HEK293 (cell line): ENCODE results near the gene FILIP1L.

Source experiments
- CTCF ChIA-PET: fragments of 350-600 bp; formaldehyde crosslinking; extraction: SDS; loops from one replicate; lab custom pipeline; 2021; ENCODE audit warnings: antibody characterized with exemption; lab: Yijun Ruan, JAX
- POLR2A ChIA-PET: fragments of 300-600 bp; formaldehyde crosslinking; extraction: SDS; loops from one replicate; lab custom pipeline; 2020; ENCODE audit warnings: antibody characterized with exemption, inconsistent platforms; lab: Yijun Ruan, JAX
- H3K27ac ChIP-seq: fragments of 200-500 bp; sonication (Bioruptor generic); 2 replicates; pipeline ENCODE4 v1.5.1; 2014; ENCODE audit warnings: low read depth, low read length, control low read depth, inconsistent platforms; ENCODE audit errors: extremely low read depth
- H3K36me3 ChIP-seq, 2 experiments: fragments of 200-500 bp in 1 of 2; sonication (Bioruptor generic) in 1 of 2; 1 replicate in 1 of 2; 2 replicates in 1 of 2; pipeline ENCODE4 v1.5.1; 2014 to 2017; ENCODE audit warnings: inconsistent platforms in 2 of 2, low read length in 2 of 2; ENCODE audit not compliant: control insufficient read depth in 2 of 2, insufficient read depth in 1 of 2
- H3K4me1 ChIP-seq: fragments of 200-500 bp; sonication (Bioruptor generic); 2 replicates; pipeline ENCODE4 v1.5.1; 2014; ENCODE audit warnings: mild to moderate bottlenecking, low read length, inconsistent platforms; ENCODE audit not compliant: control insufficient read depth, insufficient read depth
- H3K4me3 ChIP-seq: 2 replicates; pipeline ENCODE4 v1.5.1; 2011; ENCODE audit warnings: low read depth, mild to moderate bottlenecking, control low read depth, low read length, moderate library complexity
- H3K9me3 ChIP-seq: fragments of 200-500 bp; sonication (Bioruptor generic); 2 replicates; pipeline ENCODE4 v1.5.1; 2014; ENCODE audit warnings: low read depth, low read length, inconsistent platforms; ENCODE audit not compliant: control insufficient read depth, insufficient read depth
- GLI2 ChIP-seq: fragments of 450-650 bp; formaldehyde crosslinking; IDR thresholded peaks from 2 replicates; pipeline ENCODE4; 2017; ENCODE audit warnings: missing biosample characterization, missing genetic modification characterization, low read depth, borderline replicate concordance
- GLIS1 ChIP-seq: fragments of 450-650 bp; formaldehyde crosslinking; IDR thresholded peaks from 2 replicates; pipeline ENCODE4 v1.5.1; 2016; ENCODE audit warnings: missing biosample characterization, missing genetic modification characterization
- GLIS2 ChIP-seq: fragments of 450-650 bp; formaldehyde crosslinking; IDR thresholded peaks from 2 replicates; pipeline ENCODE4 v1.5.1; 2016; ENCODE audit warnings: missing biosample characterization, missing genetic modification characterization
- KLF16 ChIP-seq: fragments of 450-650 bp; formaldehyde crosslinking; IDR thresholded peaks from 2 replicates; pipeline ENCODE4 v1.5.1; 2017; ENCODE audit warnings: missing biosample characterization, missing genetic modification characterization
- OVOL3 ChIP-seq: fragments of 450-650 bp; formaldehyde crosslinking; IDR thresholded peaks from 2 replicates; pipeline ENCODE4 v1.5.1; 2016; ENCODE audit warnings: missing biosample characterization, missing genetic modification characterization
- PBX3 ChIP-seq: sonication (generic); formaldehyde crosslinking; IDR thresholded peaks from 2 replicates; pipeline ENCODE4 v1.8.1; 2022; ENCODE audit warnings: mild to moderate bottlenecking, moderate library complexity, missing genetic modification reagents
- RBAK ChIP-seq: fragments of 450-650 bp; formaldehyde crosslinking; IDR thresholded peaks from 2 replicates; pipeline ENCODE4 v1.5.1; 2016; ENCODE audit warnings: missing biosample characterization, missing genetic modification characterization
- YY2 ChIP-seq: fragments of 450-650 bp; formaldehyde crosslinking; IDR thresholded peaks from 2 replicates; pipeline ENCODE4 v1.5.1; 2016; ENCODE audit warnings: missing biosample characterization, missing genetic modification characterization
- ZBTB7A ChIP-seq: fragments of 450-650 bp; formaldehyde crosslinking; IDR thresholded peaks from 2 replicates; pipeline ENCODE4 v1.5.1; 2016; ENCODE audit warnings: low read depth, missing biosample characterization, missing genetic modification characterization
- ZEB2 ChIP-seq: fragments of 450-650 bp; formaldehyde crosslinking; IDR thresholded peaks from 2 replicates; pipeline ENCODE4 v1.5.1; 2016; ENCODE audit warnings: missing biosample characterization, missing genetic modification characterization
- ZFHX2 ChIP-seq: fragments of 450-650 bp; formaldehyde crosslinking; conservative IDR thresholded peaks from 2 replicates; pipeline ENCODE4 v1.5.1; 2016; ENCODE audit warnings: missing biosample characterization, missing genetic modification characterization
- ZIC2 ChIP-seq: fragments of 450-650 bp; formaldehyde crosslinking; IDR thresholded peaks from 2 replicates; pipeline ENCODE4 v1.5.1; 2016; ENCODE audit warnings: missing biosample characterization, missing genetic modification characterization
- ZNF148 ChIP-seq: fragments of 450-650 bp; formaldehyde crosslinking; IDR thresholded peaks from 2 replicates; pipeline ENCODE4 v1.5.0; 2017; ENCODE audit warnings: missing biosample characterization, missing genetic modification characterization, borderline replicate concordance
- ZNF155 ChIP-seq: fragments of 450-650 bp; formaldehyde crosslinking; IDR thresholded peaks from 2 replicates; pipeline ENCODE4 v1.5.1; 2016; ENCODE audit warnings: missing biosample characterization, missing genetic modification characterization
- ZNF157 ChIP-seq: fragments of 450-650 bp; formaldehyde crosslinking; IDR thresholded peaks from 2 replicates; pipeline ENCODE4 v1.5.1; 2016; ENCODE audit warnings: missing biosample characterization, missing genetic modification characterization
- ZNF16 ChIP-seq: fragments of 450-650 bp; formaldehyde crosslinking; IDR thresholded peaks from 2 replicates; pipeline ENCODE4 v1.5.1; 2016; ENCODE audit warnings: low read depth, missing biosample characterization, missing genetic modification characterization
- ZNF223 ChIP-seq: fragments of 450-650 bp; formaldehyde crosslinking; IDR thresholded peaks from 2 replicates; pipeline ENCODE4 v1.5.1; 2016; ENCODE audit warnings: missing biosample characterization, missing genetic modification characterization
- ZNF24 ChIP-seq: fragments of 450-650 bp; formaldehyde crosslinking; IDR thresholded peaks from 2 replicates; pipeline ENCODE4 v1.5.1; 2016; ENCODE audit warnings: missing biosample characterization, missing genetic modification characterization
- ZNF248 ChIP-seq: fragments of 450-650 bp; formaldehyde crosslinking; IDR thresholded peaks from 2 replicates; pipeline ENCODE4 v1.5.1; 2017; ENCODE audit warnings: missing biosample characterization, missing genetic modification characterization
- ZNF416 ChIP-seq: fragments of 450-650 bp; formaldehyde crosslinking; IDR thresholded peaks from 2 replicates; pipeline ENCODE4 v1.5.1; 2016; ENCODE audit warnings: missing biosample characterization, missing genetic modification characterization
- ZNF423 ChIP-seq: fragments of 450-650 bp; formaldehyde crosslinking; IDR thresholded peaks from 2 replicates; pipeline ENCODE4 v1.5.1; 2016; ENCODE audit warnings: missing biosample characterization, missing genetic modification characterization
- ZNF48 ChIP-seq: fragments of 450-650 bp; formaldehyde crosslinking; IDR thresholded peaks from 2 replicates; pipeline ENCODE4 v1.5.1; 2016; ENCODE audit warnings: missing biosample characterization, missing genetic modification characterization
- ZNF558 ChIP-seq: fragments of 450-650 bp; formaldehyde crosslinking; IDR thresholded peaks from 2 replicates; pipeline ENCODE4 v1.5.1; 2016; ENCODE audit warnings: missing biosample characterization, missing genetic modification characterization
- ZNF677 ChIP-seq: fragments of 450-650 bp; IDR thresholded peaks from 2 replicates; pipeline ENCODE4 v1.5.0; 2018; ENCODE audit warnings: missing biosample characterization, mild to moderate bottlenecking, missing genetic modification characterization, moderate library complexity
- ZNF830 ChIP-seq: fragments of 450-650 bp; IDR thresholded peaks from 2 replicates; pipeline ENCODE4 v1.5.0; 2018; ENCODE audit warnings: missing biosample characterization, missing genetic modification characterization, low read depth, mild to moderate bottlenecking, moderate library complexity
- ZNF837 ChIP-seq: fragments of 450-650 bp; formaldehyde crosslinking; IDR thresholded peaks from 2 replicates; pipeline ENCODE4 v1.5.1; 2016; ENCODE audit warnings: missing biosample characterization, missing genetic modification characterization

Gene FILIP1L

GRCh38 chr3:99870712-99871111, 243.6 kb downstream of the FILIP1L start:
- H3K4me1 ChIP-seq, result peaks cover 35% of the 10 kb centered on the region
- CTCF ChIA-PET, result no interaction called here
- no peaks in the 10 kb centered on the region for H3K36me3 ChIP-seq
- POLR2A ChIA-PET, result no interaction called here
- TF ChIP-seq ZNF157 (no peak), RBAK (tag by site-specific recombination) (no peak), ZIC2 (tag by site-specific recombination) (no peak), ZNF16 (no peak), ZEB2 (tag by site-specific recombination) (no peak), ZNF248 (tag by site-specific recombination) (no peak), ZNF558 (tag by site-specific recombination) (no peak), ZNF24 (tag by site-specific recombination) (no peak), ZBTB7A (tag by site-specific recombination) (no peak), YY2 (tag by site-specific recombination) (no peak), ZNF223 (no peak), ZNF148 (tag by site-specific recombination) (no peak), ZNF837 (tag by site-specific recombination) (no peak), GLIS1 (no peak), ZFHX2 (tag by site-specific recombination) (no peak)
- H3K9me3 ChIP-seq, result no peaks in the 10 kb centered on the region
- H3K4me3 ChIP-seq, result no peak overlapping the region
- no peak overlapping the region for H3K27ac ChIP-seq

- H3K4me3 ChIP-seq, result no peak overlapping the region
- CTCF ChIA-PET, result no interaction called here
- POLR2A ChIA-PET, result no interaction called here
- peaks cover 35% of the 10 kb centered on the region for H3K4me1 ChIP-seq
- H3K27ac ChIP-seq, result no peak overlapping the region
- H3K36me3 ChIP-seq, result no peaks in the 10 kb centered on the region
- TF ChIP-seq ZNF48 (tag by site-specific recombination) (no peak), OVOL3 (tag by site-specific recombination) (no peak), KLF16 (no peak), ZNF830 (tag by site-specific recombination) (no peak), PBX3 (CRISPR knock-in tag) (no peak), ZNF416 (no peak), ZNF423 (tag by site-specific recombination) (no peak), GLI2 (tag by site-specific recombination) (no peak), GLIS2 (tag by site-specific recombination) (no peak), ZNF677 (tag by site-specific recombination) (no peak), ZNF155 (tag by site-specific recombination) (no peak)
- no peaks in the 10 kb centered on the region for H3K9me3 ChIP-seq
These were observed 244.7 kb downstream of the FILIP1L start for GRCh38 chr3:99869621-99870020.
